ENCODE data around the gene NDUFB10.

DNA sequence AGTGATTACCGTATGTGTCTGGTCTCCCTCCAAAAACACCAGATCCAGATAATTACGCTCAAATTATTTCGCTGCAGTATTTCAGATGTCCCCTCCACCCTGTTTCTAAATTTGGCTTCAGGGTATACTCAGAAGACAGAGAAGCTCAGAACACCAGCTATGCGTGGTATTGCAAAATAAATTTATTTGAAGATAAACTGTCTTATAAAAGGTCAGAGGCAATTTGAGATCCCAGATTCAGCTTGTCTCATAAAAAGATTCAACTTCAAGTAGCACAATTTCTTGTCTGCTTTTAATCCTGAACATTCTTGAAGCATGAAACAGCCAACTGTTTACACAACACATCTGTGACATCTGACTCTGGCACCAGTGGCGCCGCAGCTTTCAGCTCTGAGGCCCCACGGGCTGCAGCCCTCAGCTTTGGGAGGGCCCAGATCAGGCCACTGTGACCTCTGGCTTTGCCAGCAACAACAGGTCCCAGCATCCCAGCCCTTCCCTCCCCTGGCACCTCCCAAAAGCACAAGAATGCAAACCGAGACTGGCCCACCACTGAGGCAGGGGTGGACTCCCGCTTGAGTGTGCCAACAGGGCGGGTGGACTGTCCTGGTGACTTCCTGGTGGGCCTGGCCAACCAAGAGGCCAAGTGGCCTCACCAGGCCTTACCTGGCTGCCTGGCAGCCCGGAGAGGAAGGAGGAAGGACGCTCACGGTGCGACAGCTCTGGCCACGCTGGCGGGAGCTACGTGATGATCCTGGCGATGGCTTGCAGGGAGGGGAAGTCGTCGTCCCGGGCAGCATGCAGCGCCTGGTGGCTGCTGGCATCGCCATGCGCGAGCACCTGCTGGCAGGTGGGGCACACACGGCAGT, 38.4 kb downstream of the NDUFB10 start:
- TF ChIP-seq, protein P1, sequence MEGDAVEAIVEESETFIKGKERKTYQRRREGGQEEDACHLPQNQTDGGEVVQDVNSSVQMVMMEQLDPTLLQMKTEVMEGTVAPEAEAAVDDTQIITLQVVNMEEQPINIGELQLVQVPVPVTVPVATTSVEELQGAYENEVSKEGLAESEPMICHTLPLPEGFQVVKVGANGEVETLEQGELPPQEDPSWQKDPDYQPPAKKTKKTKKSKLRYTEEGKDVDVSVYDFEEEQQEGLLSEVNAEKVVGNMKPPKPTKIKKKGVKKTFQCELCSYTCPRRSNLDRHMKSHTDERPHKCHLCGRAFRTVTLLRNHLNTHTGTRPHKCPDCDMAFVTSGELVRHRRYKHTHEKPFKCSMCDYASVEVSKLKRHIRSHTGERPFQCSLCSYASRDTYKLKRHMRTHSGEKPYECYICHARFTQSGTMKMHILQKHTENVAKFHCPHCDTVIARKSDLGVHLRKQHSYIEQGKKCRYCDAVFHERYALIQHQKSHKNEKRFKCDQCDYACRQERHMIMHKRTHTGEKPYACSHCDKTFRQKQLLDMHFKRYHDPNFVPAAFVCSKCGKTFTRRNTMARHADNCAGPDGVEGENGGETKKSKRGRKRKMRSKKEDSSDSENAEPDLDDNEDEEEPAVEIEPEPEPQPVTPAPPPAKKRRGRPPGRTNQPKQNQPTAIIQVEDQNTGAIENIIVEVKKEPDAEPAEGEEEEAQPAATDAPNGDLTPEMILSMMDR (IDR thresholded peaks at IDR 0.05), result no peak
- no peak for TF ChIP-seq POLR2A (IDR thresholded peaks at IDR 0.05)

All from testis (tissue), 2 donors.